GM21619 (cell line): ENCODE measurements around the gene SIGLEC6.

Experiments used
- ATAC-seq: cut with Tn5 transposase; IDR thresholded peaks from one replicate; pipeline ENCODE4 v1.9.1; 2021; ENCODE audit not compliant: unreplicated experiment

Gene SIGLEC6

GRCh38 chr19:51478381-51479234 is 52.9 kb downstream of the SIGLEC6 start, which contains the start of gene CEACAM18:
Gene CEACAM18, plus strand, starts transcription at chr19:51478539.
- no peak for ATAC-seq

GRCh38 chr19:51477344-51477743 is 54.1 kb downstream of the SIGLEC6 start:
- no peak for ATAC-seq

- no peak for ATAC-seq
Measured at GRCh38 chr19:51476164-51476563, 55.3 kb downstream of the SIGLEC6 start.

- no peak for ATAC-seq
Measured at GRCh38 chr19:51473009-51473707, 58.3 kb downstream of the SIGLEC6 start.

- no peak for ATAC-seq
Measured at GRCh38 chr19:51472607-51473006, 58.9 kb downstream of the SIGLEC6 start.

GRCh38 chr19:51471527-51471926 is 59.9 kb downstream of the SIGLEC6 start:
- ATAC-seq = no peak

GRCh38 chr19:51470966-51471365 is 60.5 kb downstream of the SIGLEC6 start:
- ATAC-seq = no peak

GRCh38 chr19:51469629-51470028 is 61.8 kb downstream of the SIGLEC6 start:
- ATAC-seq = no peak

- ATAC-seq = no peak
Measured at GRCh38 chr19:51469162-51469561, 62.3 kb downstream of the SIGLEC6 start.

GRCh38 chr19:51468545-51468920 is 62.9 kb downstream of the SIGLEC6 start:
- no peak for ATAC-seq

- ATAC-seq = no peak
Measured at GRCh38 chr19:51467864-51468544, 63.5 kb downstream of the SIGLEC6 start.
